Vagina (tissue), 2 donors: Measurements from ENCODE around the gene UNC5CL. TPM values are rescaled to one million over a fixed set of nuclear protein-coding genes. Genes with fewer than 3 reads are reported as not detected.

ENCODE experiments used
- DNase-seq, 2 donors: peaks; one replicate each; pipeline ENCODE4 v3.0.0-alpha.2; 2017; ENCODE audit errors: extremely low spot score in 2 of 2
- H3K27ac ChIP-seq: fragments of 200-600 bp; sonication (generic); one replicate; pipeline ENCODE4 v1.5.1; 2019
- H3K27me3 ChIP-seq: fragments of 200-600 bp; sonication (generic); one replicate; pipeline ENCODE4 v1.5.1; 2019
- H3K36me3 ChIP-seq, 2 donors: fragments of 200-600 bp; sonication (generic); one replicate each; pipeline ENCODE4 v1.5.1; 2017 to 2019
- H3K4me1 ChIP-seq: fragments of 200-600 bp; sonication (generic); one replicate; pipeline ENCODE4 v1.5.1; 2019
- H3K4me3 ChIP-seq, 2 donors: fragments of 200-600 bp; sonication (generic); 1 replicate in 1 of 2; 2 replicates in 1 of 2; pipeline ENCODE4 v1.5.1; 2016 to 2019
- H3K9me3 ChIP-seq: fragments of 200-600 bp; sonication (generic); one replicate; pipeline ENCODE4 v1.5.1; 2019
- CTCF ChIP-seq, 3 experiments: fragments of 450-650 bp in 2 of 3; fragments of 200-600 bp in 1 of 3; sonication (generic) in 1 of 3; IDR thresholded peaks; one replicate each; pipeline ENCODE4 v1.5.1; 2017 to 2019; ENCODE audit warnings: antibody characterized with exemption in 3 of 3, mild to moderate bottlenecking in 2 of 3, moderate library complexity in 2 of 3
- POLR2A ChIP-seq, 2 donors: fragments of 450-650 bp; IDR thresholded peaks; one replicate each; pipeline ENCODE4 v1.6.1; 2017; ENCODE audit warnings: antibody characterized with exemption in 2 of 2, mild to moderate bottlenecking in 2 of 2, moderate library complexity in 2 of 2
- POLR2AphosphoS5 ChIP-seq, 2 donors: sonication (generic); formaldehyde crosslinking; IDR thresholded peaks; one replicate each; pipeline ENCODE4 v1.9.0; 2017; ENCODE audit warnings: antibody characterized with exemption in 2 of 2, mild to moderate bottlenecking in 2 of 2, low read depth in 1 of 2; ENCODE audit not compliant: insufficient read depth in 1 of 2
- intact Hi-C: fragments of 100-400 bp; cut with DNase I; formaldehyde crosslinking; loops from one replicate; pipeline ENCODE4 v1.15.1; 2023
- total RNA-seq: library from RNA; depleted of rRNA; stranded (reverse); fragments of >200 nt; gene quantifications from one replicate; pipeline ENCODE4 v1.2.3, GENCODE V29; 2016

The UNC5CL gene
- total RNA-seq, 1 donor from 2014 or later, result 0.25 TPM

GRCh38 chr6:41037107-41037900 is 1.7 kb downstream of the UNC5CL start:
- Histone ChIP-seq H3K4me1 (no peaks in the 10 kb centered on the region), H3K9me3 (no peaks in the 10 kb centered on the region), H3K27me3 (no peaks in the 10 kb centered on the region), H3K36me3 (no peaks in the 10 kb centered on the region), H3K4me3 (no peak overlapping the region), H3K27ac (no peak overlapping the region)
- intact Hi-C loops, result no loop called here
- TF ChIP-seq CTCF (IDR thresholded peaks at IDR 0.05) (no peak), POLR2A (IDR thresholded peaks at IDR 0.05) (no peak), POLR2AphosphoS5 (IDR thresholded peaks at IDR 0.05; ENCODE audit: insufficient read depth in 1 of 2, low read depth in 1 of 2) (no peak)
- DNase-seq, result no peak

DNA sequence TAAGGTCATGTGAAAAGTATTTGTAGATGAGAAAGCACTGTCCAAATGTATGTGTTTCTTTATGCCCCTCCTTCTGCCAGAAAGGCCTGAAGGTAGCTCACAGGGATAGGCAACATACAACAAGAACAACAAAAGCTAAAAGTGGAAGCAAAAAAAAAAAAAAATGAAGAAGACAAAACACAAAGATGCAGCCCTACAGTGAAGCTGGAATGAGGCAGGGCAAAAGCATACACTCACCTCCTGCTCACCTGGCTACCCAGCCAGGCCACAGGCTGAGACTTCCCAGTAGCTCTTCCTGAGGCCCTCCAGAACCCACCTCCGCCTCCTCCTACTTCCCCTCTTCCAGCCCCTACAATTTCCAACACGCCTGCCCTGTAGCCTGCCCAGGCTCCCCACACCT is 2.4 kb downstream of the UNC5CL start:
- no peak for DNase-seq
- H3K9me3 ChIP-seq, result no peaks in the 10 kb centered on the region
- no peaks in the 10 kb centered on the region for H3K4me1 ChIP-seq
- H3K4me3 ChIP-seq, result no peak overlapping the region
- intact Hi-C loops, result no loop called here
- no peak for TF ChIP-seq CTCF (IDR thresholded peaks at IDR 0.05)
- no peak for TF ChIP-seq POLR2AphosphoS5 (IDR thresholded peaks at IDR 0.05; ENCODE audit: insufficient read depth in 1 of 2, low read depth in 1 of 2)
- TF ChIP-seq POLR2A (IDR thresholded peaks at IDR 0.05), result no peak
- H3K27me3 ChIP-seq, result no peaks in the 10 kb centered on the region
- H3K27ac ChIP-seq, result no peak overlapping the region
- no peaks in the 10 kb centered on the region for H3K36me3 ChIP-seq

DNA sequence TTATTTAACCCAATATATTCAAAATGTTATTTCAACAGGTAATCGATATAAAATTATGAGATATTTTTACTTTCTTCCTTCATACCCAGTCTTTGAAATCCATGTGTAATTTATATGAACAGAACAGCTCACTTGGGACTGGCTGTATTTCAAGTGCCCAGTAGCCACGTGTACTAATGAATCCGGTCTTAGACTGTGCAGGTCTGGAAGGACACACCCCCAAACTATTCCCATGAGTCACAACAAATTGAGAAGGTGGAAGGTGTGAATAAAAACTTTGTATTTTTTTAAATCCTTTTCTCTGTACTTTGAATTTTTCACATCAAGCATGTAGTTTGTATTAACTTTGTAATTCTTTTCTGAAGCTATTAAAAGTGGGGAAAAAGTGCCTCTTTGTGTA is 2.8 kb downstream of the UNC5CL start:
- intact Hi-C loops, result no loop called here
- Histone ChIP-seq H3K4me1 (no peaks in the 10 kb centered on the region), H3K27ac (no peak overlapping the region), H3K27me3 (no peaks in the 10 kb centered on the region), H3K36me3 (no peaks in the 10 kb centered on the region), H3K9me3 (no peaks in the 10 kb centered on the region), H3K4me3 (no peak overlapping the region)
- no peak for TF ChIP-seq POLR2AphosphoS5 (IDR thresholded peaks at IDR 0.05; ENCODE audit: insufficient read depth in 1 of 2, low read depth in 1 of 2)
- no peak for TF ChIP-seq POLR2A (IDR thresholded peaks at IDR 0.05)
- TF ChIP-seq CTCF (IDR thresholded peaks at IDR 0.05), result no peak
- no peak for DNase-seq

- intact Hi-C loops, result no loop called here
Measured at GRCh38 chr6:41033776-41034175, 5.2 kb downstream of the UNC5CL start.

More at GRCh38 chr6:41033776-41034175, 5.2 kb downstream of the UNC5CL start:
- Histone ChIP-seq H3K36me3 (no peaks in the 10 kb centered on the region), H3K27ac (no peak overlapping the region), H3K9me3 (no peaks in the 10 kb centered on the region), H3K4me3 (no peak overlapping the region), H3K27me3 (no peaks in the 10 kb centered on the region), H3K4me1 (no peaks in the 10 kb centered on the region)
- no peak for TF ChIP-seq POLR2A (IDR thresholded peaks at IDR 0.05)
- TF ChIP-seq POLR2AphosphoS5 (IDR thresholded peaks at IDR 0.05; ENCODE audit: insufficient read depth in 1 of 2, low read depth in 1 of 2), result no peak
- no peak for TF ChIP-seq CTCF (IDR thresholded peaks at IDR 0.05)
- no peak for DNase-seq
